ENCODE data around the gene SYTL1. TPM values are rescaled to one million over a fixed set of nuclear protein-coding genes. Genes with fewer than 3 reads are reported as not detected.

The SYTL1 gene
- total and polyA plus RNA-seq, 9 of the 15 experiments (the other 6 are each of a cell fraction or from before 2014, with no cell fraction given), result 0.04 to 9.3 (median 1.7) TPM

- H3K4me1 ChIP-seq (replicated peaks in 1 of 2; ENCODE audit: control insufficient read depth in 2 of 2, insufficient read depth in 2 of 2, low read length in 2 of 2), result peaks cover 15 to 52% of the 10 kb centered on the region in 2 experiments; a peak in 4 of 5 replicates
- H3K27ac ChIP-seq (ENCODE audit: extremely low read depth, low read depth, low read length), result peak overlapping the region; percentile 54
- H3K79me2 ChIP-seq (ENCODE audit: control insufficient read depth, insufficient read depth, low read length), result no peaks in the 10 kb centered on the region
- peak; percentile 24 for ATAC-seq
- TF ChIP-seq NFIC (IDR thresholded peaks at IDR 0.05) (peak; percentile 46), SAP30 (IDR thresholded peaks at IDR 0.05; ENCODE audit: borderline replicate concordance, insufficient read depth, low read depth, low read length, poor library complexity, severe bottlenecking) (peak; percentile 50), CHD7 (IDR thresholded peaks at IDR 0.05; ENCODE audit: low read depth, low read length) (no peak), NRF1 (conservative IDR thresholded peaks at IDR 0.05 in 1 of 2, IDR thresholded peaks at IDR 0.05 in 1 of 2) (peak; percentile 26 to 34), ERF (CRISPR knock-in tag; IDR thresholded peaks at IDR 0.05) (no peak), ZHX1 (conservative IDR thresholded peaks at IDR 0.05; ENCODE audit: low read length) (no peak), ESRRA (IDR thresholded peaks at IDR 0.05; ENCODE audit: borderline replicate concordance, low read depth) (0 out of 2 replicates have a peak, but pooled peaks have one; percentile 3)
- peak overlapping the region; percentile 44 to 90; a peak in 3 of 4 replicates for H3K9ac ChIP-seq (ENCODE audit: insufficient read depth in 1 of 2, low read depth in 2 of 2, low read length in 2 of 2)
- no peaks in the 10 kb centered on the region for H3K9me1 ChIP-seq (ENCODE audit: control insufficient read depth, insufficient read depth, low read length)
- intact Hi-C loops (cut with micrococcal nuclease), result no loop called here
- in situ Hi-C loops (cut with MboI), result no loop called here
- peaks cover 8% of the 10 kb centered on the region; the same call in 2 of the 3 replicates for H3K36me3 ChIP-seq (ENCODE audit: control insufficient read depth, insufficient read depth, low read length)
- CTCF ChIA-PET (ENCODE audit: low intra/inter-chr PET ratio), result interaction anchor here (0.5 to 1.6 kb wide), 2 partner anchors 51 to 132 kb away, joined by 3 to 8 read pairs; no protein-coding TSS in a partner anchor
- BruUV-seq (replicated peaks), result no TSS peak
- no peaks in the 10 kb centered on the region for H4K20me1 ChIP-seq (replicated peaks; ENCODE audit: control insufficient read depth, insufficient read depth, low read length)
- peak overlapping the region; percentile 61 for H3K4me2 ChIP-seq (ENCODE audit: insufficient read depth, low read length)
- no peak overlapping the region for H3K4me3 ChIP-seq
- POLR2A ChIA-PET, result interaction anchor here (0.8 to 4.4 kb wide), 8 partner anchors 8 to 19 kb away, joined by 3 to 19 read pairs (median 6); partner anchors contain the start of genes MAP3K6 and SYTL1
- peak overlapping the region; percentile 96 for H2AFZ ChIP-seq (ENCODE audit: low read depth, low read length)
- FAIRE-seq, result no peak
- H3K27me3 ChIP-seq (ENCODE audit: control insufficient read depth in 2 of 2, insufficient read depth in 2 of 2, low read length in 2 of 2), result no peaks in the 10 kb centered on the region
- peak in 3 of 4 experiments; percentile 40 to 43 (median 43) for DNase-seq (ENCODE audit: extremely low read depth in 1 of 4, low spot score in 3 of 4)
- 44% methylated on average over 8 of the region's 8 CpGs for WGBS (ENCODE audit: insufficient coverage, low coverage, missing lambda C conversion rate)
- no peaks in the 10 kb centered on the region for H3K9me3 ChIP-seq (replicated peaks; ENCODE audit: control insufficient read depth, insufficient read depth, low read depth, low read length)
These were observed 9.8 kb downstream of the SYTL1 start for GRCh38 chr1:27351541-27352107.

Measured in K562 (cell line).